Gastrocnemius medialis (tissue), 4 donors: Measurements from ENCODE around the gene CCDC92.

Experiments used
- CTCF ChIP-seq, 5 experiments: fragments of 450-650 bp in 3 of 5; fragments of 200-600 bp in 2 of 5; sonication (generic) in 2 of 5; IDR thresholded peaks in 4 of 5; conservative IDR thresholded peaks in 1 of 5; 1 replicate in 4 of 5; 2 replicates in 1 of 5; pipeline ENCODE4 v1.5.1; 2016 to 2019; ENCODE audit warnings: antibody characterized with exemption in 5 of 5, mild to moderate bottlenecking in 3 of 5, moderate library complexity in 3 of 5
- POLR2A ChIP-seq, 2 donors: fragments of 450-650 bp; IDR thresholded peaks; one replicate each; pipeline ENCODE4 v1.6.1; 2017; ENCODE audit warnings: antibody characterized with exemption in 2 of 2, mild to moderate bottlenecking in 2 of 2, moderate library complexity in 2 of 2

- TF ChIP-seq CTCF (IDR thresholded peaks at IDR 0.05 in 4 of 5, conservative IDR thresholded peaks at IDR 0.05 in 1 of 5) (no peak), POLR2A (IDR thresholded peaks at IDR 0.05) (no peak)
Measured at GRCh38 chr12:123991372-123991951, 18.8 kb upstream of the CCDC92 start.
